HepG2 (cell line): ENCODE results near the gene DUS3L. TPM values are rescaled to one million over a fixed set of nuclear protein-coding genes. Genes with fewer than 3 reads are reported as not detected.

Experiments used
- ARHGAP35 ChIP-seq: sonication (generic); formaldehyde crosslinking; IDR thresholded peaks from 2 replicates; pipeline ENCODE4 v1.9.0; 2022; ENCODE audit warnings: mild to moderate bottlenecking, inconsistent platforms, moderate library complexity, missing genetic modification reagents, borderline replicate concordance
- ASH2L ChIP-seq: fragments of 300-600, 200-600 bp; sonication (generic); IDR thresholded peaks from 2 replicates; pipeline ENCODE4 v1.7.0; 2017; ENCODE audit warnings: low read depth, mild to moderate bottlenecking, moderate library complexity, mixed read lengths, low read length; ENCODE audit not compliant: insufficient read length
- IKZF4 ChIP-seq: sonication (generic); formaldehyde crosslinking; IDR thresholded peaks from 2 replicates; pipeline ENCODE4 v1.5.1; 2020; ENCODE audit warnings: borderline replicate concordance, mild to moderate bottlenecking, low read depth, missing genetic modification reagents; ENCODE audit errors: not compliant biosample characterization
- JUNB ChIP-seq: sonication (generic); formaldehyde crosslinking; IDR thresholded peaks from 2 replicates; pipeline ENCODE4 v1.8.0; 2022; ENCODE audit warnings: missing genetic modification reagents, mild to moderate bottlenecking, borderline replicate concordance
- RELA ChIP-seq: sonication (generic); formaldehyde crosslinking; IDR thresholded peaks from 2 replicates; pipeline ENCODE4 v1.4.0; 2020; ENCODE audit warnings: missing genetic modification reagents
- SYNCRIP ChIP-seq: fragments of 200-400 bp; formaldehyde crosslinking; IDR thresholded peaks from 2 replicates; pipeline ENCODE4 v1.6.1; 2018; ENCODE audit warnings: mild to moderate bottlenecking, low read depth, low read length; ENCODE audit not compliant: insufficient read depth
- YEATS4 ChIP-seq: sonication (generic); formaldehyde crosslinking; IDR thresholded peaks from 2 replicates; pipeline ENCODE4 v1.4.0; 2020; ENCODE audit warnings: missing genetic modification reagents, borderline replicate concordance
- ZC3H4 ChIP-seq: sonication (generic); formaldehyde crosslinking; IDR thresholded peaks from 2 replicates; pipeline ENCODE4 v1.4.0; 2020; ENCODE audit warnings: missing genetic modification reagents, borderline replicate concordance
- ZNF124 ChIP-seq: sonication (generic); formaldehyde crosslinking; IDR thresholded peaks from 2 replicates; pipeline ENCODE4 v1.4.0; 2020; ENCODE audit warnings: missing genetic modification reagents
- ZNF207 ChIP-seq: fragments of 450-650 bp; IDR thresholded peaks from 2 replicates; pipeline ENCODE4 v1.6.1; 2016; ENCODE audit warnings: antibody characterized with exemption, borderline replicate concordance
- ZNF225 ChIP-seq: sonication (generic); formaldehyde crosslinking; IDR thresholded peaks from 2 replicates; pipeline ENCODE4 v1.4.0; 2020; ENCODE audit warnings: mild to moderate bottlenecking, missing genetic modification reagents
- ZNF343 ChIP-seq: sonication (generic); formaldehyde crosslinking; IDR thresholded peaks from 2 replicates; pipeline ENCODE4 v1.4.0; 2020; ENCODE audit warnings: mild to moderate bottlenecking, missing genetic modification reagents
- ZNF501 ChIP-seq: sonication (generic); formaldehyde crosslinking; IDR thresholded peaks from 2 replicates; pipeline ENCODE4 v1.5.1; 2020; ENCODE audit warnings: mild to moderate bottlenecking, moderate library complexity, missing genetic modification reagents
- ZSCAN9 ChIP-seq: IDR thresholded peaks from 2 replicates; pipeline ENCODE4 v1.6.1; 2016; ENCODE audit warnings: borderline replicate concordance
- polyA plus RNA-seq, 8 experiments: library from polyadenylated mRNA; depleted of rRNA in 3 of 8; stranded (reverse) in 7 of 8; unstranded in 1 of 8; fragments of >200 nt; fragmentation: Illumina TruSeq in 4 of 8; extraction: Trizol in 4 of 8; gene quantifications; 2 replicates each; pipeline versions ENCODE4 v1.2.1 to v1.2.3, GENCODE V29; 2011 to 2016; ENCODE audit warnings: low read depth in 4 of 8, missing spikeins in 1 of 8, mixed read lengths in 1 of 8; ENCODE audit not compliant: insufficient read depth in 1 of 8
- total RNA-seq, 5 experiments: library from RNA; depleted of rRNA; stranded (reverse); fragments of >200 nt; fragmentation: Illumina TruSeq; extraction: Trizol; gene quantifications; 2 replicates each; pipeline ENCODE4 v1.2.3, GENCODE V29; 2016; ENCODE audit warnings: low read depth in 1 of 5
- TF ChIP-seq, protein P1 (sequence below): sonication (generic); formaldehyde crosslinking; IDR thresholded peaks from 2 replicates; pipeline ENCODE4 v1.5.1; 2020; ENCODE audit warnings: mild to moderate bottlenecking, missing genetic modification reagents, borderline replicate concordance
- TF ChIP-seq, protein P2 (sequence below): sonication (generic); formaldehyde crosslinking; IDR thresholded peaks from 2 replicates; pipeline ENCODE4 v1.4.0; 2020; ENCODE audit warnings: missing genetic modification reagents
- TF ChIP-seq, protein P3 (sequence below): IDR thresholded peaks from 2 replicates; pipeline ENCODE4 v1.6.1; 2016
- TF ChIP-seq, protein P4 (sequence below): sonication (generic); formaldehyde crosslinking; IDR thresholded peaks from 2 replicates; pipeline ENCODE4 v1.4.0; 2020; ENCODE audit warnings: missing genetic modification reagents
- TF ChIP-seq, protein P5 (sequence below): sonication (generic); formaldehyde crosslinking; IDR thresholded peaks from 2 replicates; pipeline ENCODE4 v1.8.0; 2022; ENCODE audit warnings: missing genetic modification reagents, mild to moderate bottlenecking, moderate library complexity, borderline replicate concordance

The DUS3L gene
- total and polyA plus RNA-seq, 2 of the 13 experiments (the other 11 are each of a cell fraction or from before 2014, with no cell fraction given) = 13.3 to 25.1 TPM

DNA sequence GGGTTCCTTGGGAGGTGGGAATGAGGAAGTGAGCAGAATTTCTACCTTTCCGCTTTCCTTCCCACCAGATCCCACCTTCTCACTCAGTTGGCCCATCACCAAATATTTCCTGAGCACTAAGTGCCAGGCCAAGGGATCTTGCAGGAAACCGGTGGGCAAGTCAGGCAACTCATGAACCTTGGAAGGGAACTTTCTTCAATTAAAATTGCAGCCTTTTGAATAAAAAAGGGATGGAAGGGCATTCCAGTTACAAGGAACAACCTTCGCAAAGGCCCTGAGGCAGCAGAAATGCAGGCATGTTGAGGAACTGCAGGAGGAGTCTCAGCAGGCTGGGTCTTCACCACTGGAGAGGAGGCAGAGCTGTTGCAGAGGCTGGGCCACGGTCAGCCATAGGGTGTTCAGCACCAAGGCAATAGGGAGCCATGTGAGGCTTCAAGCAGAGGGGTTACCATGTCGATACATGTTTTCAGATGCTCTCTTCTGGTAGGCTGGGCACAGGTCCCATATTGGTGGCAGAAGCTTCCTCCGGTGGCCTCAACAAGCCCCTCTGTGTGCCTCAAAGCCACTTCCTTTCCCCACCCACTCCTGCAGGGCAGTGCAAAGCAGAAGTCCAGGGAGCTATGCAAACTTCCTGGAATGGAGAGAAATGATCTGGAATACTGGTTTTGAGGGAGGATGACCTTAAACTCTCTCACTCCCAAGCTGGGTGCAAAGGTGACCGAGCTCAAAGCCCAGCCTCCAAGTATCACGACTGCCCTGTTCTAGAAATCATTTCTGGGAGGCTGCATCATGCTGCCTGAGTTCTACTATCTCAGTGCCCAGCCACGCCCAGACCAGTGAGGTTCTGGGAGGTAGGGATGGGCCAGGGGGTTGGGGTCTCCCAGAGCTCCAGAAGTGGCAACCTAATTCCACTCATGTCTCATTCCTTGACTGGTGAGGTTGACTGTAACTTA, 48.4 kb upstream of the DUS3L start, which contains the start of gene FUT6 (continued):
- TF ChIP-seq IKZF4 (CRISPR knock-in tag) (no peak), ZC3H4 (CRISPR knock-in tag) (no peak), ZNF124 (CRISPR knock-in tag) (no peak), YEATS4 (CRISPR knock-in tag) (no peak), JUNB (CRISPR knock-in tag) (no peak), ZNF225 (CRISPR knock-in tag) (no peak), ZSCAN9 (CRISPR knock-in tag) (peak; percentile 66; the same call in 1 of the 2 replicates), ZNF501 (CRISPR knock-in tag) (no peak; the same call in 1 of the 2 replicates), ARHGAP35 (CRISPR knock-in tag) (0 out of 2 replicates have a peak, but pooled peaks have one; percentile 29), RELA (CRISPR knock-in tag) (no peak), ZNF207 (no peak), ASH2L (no peak), ZNF343 (CRISPR knock-in tag) (no peak), SYNCRIP (no peak)
- TF ChIP-seq, protein P1, sequence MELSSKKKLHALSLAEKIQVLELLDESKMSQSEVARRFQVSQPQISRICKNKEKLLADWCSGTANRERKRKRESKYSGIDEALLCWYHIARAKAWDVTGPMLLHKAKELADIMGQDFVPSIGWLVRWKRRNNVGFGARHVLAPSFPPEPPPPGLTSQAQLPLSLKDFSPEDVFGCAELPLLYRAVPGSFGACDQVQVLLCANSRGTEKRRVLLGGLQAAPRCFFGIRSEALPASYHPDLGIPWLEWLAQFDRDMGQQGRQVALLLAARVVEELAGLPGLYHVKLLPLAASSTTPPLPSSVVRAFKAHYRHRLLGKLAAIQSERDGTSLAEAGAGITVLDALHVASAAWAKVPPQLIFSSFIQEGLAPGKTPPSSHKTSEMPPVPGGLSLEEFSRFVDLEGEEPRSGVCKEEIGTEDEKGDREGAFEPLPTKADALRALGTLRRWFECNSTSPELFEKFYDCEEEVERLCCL (CRISPR knock-in tag) = no peak
- TF ChIP-seq, protein P2, sequence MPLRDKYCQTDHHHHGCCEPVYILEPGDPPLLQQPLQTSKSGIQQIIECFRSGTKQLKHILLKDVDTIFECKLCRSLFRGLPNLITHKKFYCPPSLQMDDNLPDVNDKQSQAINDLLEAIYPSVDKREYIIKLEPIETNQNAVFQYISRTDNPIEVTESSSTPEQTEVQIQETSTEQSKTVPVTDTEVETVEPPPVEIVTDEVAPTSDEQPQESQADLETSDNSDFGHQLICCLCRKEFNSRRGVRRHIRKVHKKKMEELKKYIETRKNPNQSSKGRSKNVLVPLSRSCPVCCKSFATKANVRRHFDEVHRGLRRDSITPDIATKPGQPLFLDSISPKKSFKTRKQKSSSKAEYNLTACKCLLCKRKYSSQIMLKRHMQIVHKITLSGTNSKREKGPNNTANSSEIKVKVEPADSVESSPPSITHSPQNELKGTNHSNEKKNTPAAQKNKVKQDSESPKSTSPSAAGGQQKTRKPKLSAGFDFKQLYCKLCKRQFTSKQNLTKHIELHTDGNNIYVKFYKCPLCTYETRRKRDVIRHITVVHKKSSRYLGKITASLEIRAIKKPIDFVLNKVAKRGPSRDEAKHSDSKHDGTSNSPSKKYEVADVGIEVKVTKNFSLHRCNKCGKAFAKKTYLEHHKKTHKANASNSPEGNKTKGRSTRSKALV = no peak
- TF ChIP-seq, protein P3, sequence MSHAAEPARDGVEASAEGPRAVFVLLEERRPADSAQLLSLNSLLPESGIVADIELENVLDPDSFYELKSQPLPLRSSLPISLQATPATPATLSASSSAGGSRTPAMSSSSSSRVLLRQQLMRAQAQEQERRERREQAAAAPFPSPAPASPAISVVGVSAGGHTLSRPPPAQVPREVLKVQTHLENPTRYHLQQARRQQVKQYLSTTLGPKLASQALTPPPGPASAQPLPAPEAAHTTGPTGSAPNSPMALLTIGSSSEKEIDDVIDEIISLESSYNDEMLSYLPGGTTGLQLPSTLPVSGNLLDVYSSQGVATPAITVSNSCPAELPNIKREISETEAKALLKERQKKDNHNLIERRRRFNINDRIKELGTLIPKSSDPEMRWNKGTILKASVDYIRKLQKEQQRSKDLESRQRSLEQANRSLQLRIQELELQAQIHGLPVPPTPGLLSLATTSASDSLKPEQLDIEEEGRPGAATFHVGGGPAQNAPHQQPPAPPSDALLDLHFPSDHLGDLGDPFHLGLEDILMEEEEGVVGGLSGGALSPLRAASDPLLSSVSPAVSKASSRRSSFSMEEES (CRISPR knock-in tag) = no peak
- TF ChIP-seq, protein P4, sequence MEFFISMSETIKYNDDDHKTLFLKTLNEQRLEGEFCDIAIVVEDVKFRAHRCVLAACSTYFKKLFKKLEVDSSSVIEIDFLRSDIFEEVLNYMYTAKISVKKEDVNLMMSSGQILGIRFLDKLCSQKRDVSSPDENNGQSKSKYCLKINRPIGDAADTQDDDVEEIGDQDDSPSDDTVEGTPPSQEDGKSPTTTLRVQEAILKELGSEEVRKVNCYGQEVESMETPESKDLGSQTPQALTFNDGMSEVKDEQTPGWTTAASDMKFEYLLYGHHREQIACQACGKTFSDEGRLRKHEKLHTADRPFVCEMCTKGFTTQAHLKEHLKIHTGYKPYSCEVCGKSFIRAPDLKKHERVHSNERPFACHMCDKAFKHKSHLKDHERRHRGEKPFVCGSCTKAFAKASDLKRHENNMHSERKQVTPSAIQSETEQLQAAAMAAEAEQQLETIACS = peak; percentile 10; the same call in 1 of the 2 replicates
- TF ChIP-seq, protein P5, sequence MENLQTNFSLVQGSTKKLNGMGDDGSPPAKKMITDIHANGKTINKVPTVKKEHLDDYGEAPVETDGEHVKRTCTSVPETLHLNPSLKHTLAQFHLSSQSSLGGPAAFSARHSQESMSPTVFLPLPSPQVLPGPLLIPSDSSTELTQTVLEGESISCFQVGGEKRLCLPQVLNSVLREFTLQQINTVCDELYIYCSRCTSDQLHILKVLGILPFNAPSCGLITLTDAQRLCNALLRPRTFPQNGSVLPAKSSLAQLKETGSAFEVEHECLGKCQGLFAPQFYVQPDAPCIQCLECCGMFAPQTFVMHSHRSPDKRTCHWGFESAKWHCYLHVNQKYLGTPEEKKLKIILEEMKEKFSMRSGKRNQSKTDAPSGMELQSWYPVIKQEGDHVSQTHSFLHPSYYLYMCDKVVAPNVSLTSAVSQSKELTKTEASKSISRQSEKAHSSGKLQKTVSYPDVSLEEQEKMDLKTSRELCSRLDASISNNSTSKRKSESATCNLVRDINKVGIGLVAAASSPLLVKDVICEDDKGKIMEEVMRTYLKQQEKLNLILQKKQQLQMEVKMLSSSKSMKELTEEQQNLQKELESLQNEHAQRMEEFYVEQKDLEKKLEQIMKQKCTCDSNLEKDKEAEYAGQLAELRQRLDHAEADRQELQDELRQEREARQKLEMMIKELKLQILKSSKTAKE (CRISPR knock-in tag) = no peak
